Activated CD4-positive, alpha-beta T cell treated with anti-CD3 and anti-CD28 coated beads, Interleukin-2, amount 50 U/mL, for 48 hours (primary cell): ENCODE data around the gene KLK8.

Experiments used
- DNase-seq, 2 experiments: peaks; one replicate each; pipeline ENCODE4 v3.0.0-alpha.2; 2020

The KLK8 gene

GRCh38 chr19:51001515-51001914 lies at the start of gene KLK8:
TSS of gene KLK8 (minus strand) at chr19:51001604. CDS start at chr19:51001167, 437 bp downstream.
- no peak for DNase-seq

GRCh38 chr19:51047031-51047335 lies 45.6 kb upstream of the KLK8 start:
- no peak for DNase-seq

- no peak for DNase-seq
Measured at GRCh38 chr19:51044327-51044726, 42.9 kb upstream of the KLK8 start.

- DNase-seq, result no peak
Measured at GRCh38 chr19:51043497-51043896, 42.1 kb upstream of the KLK8 start.

- no peak for DNase-seq
Measured at GRCh38 chr19:51040151-51040550, 38.7 kb upstream of the KLK8 start.

GRCh38 chr19:51036519-51036918 lies 35.1 kb upstream of the KLK8 start:
- no peak for DNase-seq

DNA sequence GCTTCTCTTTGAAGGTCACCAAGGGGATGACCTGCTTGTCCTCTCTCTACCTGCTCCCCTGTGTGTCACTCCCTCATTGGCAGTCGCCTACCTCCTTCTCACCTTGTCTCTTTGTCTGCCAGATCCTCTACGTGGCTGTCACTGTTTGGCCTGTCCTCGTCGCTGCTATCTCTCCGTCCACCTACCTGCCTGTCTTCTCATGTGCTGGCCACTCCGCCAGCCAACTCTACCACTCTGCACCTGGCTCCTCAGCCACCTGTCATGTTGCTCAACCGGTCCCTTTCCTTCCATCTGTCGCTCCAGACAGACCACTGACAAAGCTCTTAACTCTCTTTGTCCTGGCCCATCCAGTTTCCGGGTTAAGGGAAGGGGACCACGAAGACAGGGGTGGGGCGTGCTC lies 33.3 kb upstream of the KLK8 start, which contains the start of gene KLK12:
KLK12 (minus strand) TSS at position 299 of the 400 bp plus-strand sequence. CDS start 381 bp downstream, outside the sequence.
- DNase-seq, result no peak

DNA sequence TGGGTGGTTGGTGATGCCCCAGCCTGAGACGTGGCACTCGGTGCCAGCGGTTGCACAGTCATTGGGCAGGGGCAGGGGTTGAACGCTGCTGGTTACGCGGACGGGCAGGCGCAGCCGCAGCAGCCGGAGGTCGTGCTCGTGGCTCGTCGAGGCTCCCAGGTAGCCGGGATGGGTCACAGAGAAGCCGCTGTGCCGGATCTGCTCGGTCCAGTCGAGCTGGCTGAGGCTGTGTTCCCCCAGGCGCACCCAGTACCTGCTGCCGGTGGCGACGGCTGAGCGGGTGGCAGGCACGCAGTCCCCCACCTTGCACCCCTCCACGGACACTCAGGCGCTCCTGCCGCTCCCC lies 30.4 kb upstream of the KLK8 start:
- DNase-seq, result no peak

- no peak for DNase-seq
Measured at GRCh38 chr19:51031220-51031879, 29.9 kb upstream of the KLK8 start.

GRCh38 chr19:51030631-51031030 lies 29.2 kb upstream of the KLK8 start:
- DNase-seq, result no peak

DNA sequence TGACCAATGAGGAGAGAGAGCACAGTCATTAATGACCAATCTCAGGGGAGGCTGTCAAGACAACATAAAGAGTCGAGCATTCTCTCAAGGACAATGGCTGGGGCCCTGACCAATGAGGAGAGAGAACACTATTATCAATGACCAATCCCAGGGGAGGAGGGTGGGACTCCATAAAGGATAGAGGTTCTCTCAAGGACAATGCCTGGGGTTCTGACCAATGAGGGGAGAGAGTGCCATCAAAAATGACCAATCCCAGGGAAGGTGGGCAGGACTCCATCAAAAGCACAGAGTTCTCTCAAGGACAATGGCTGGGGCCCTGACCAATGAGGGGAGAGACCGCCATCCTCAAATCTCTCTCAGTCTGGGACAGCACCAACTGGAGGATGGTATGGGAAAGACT lies 28.3 kb upstream of the KLK8 start:
- DNase-seq, result no peak

GRCh38 chr19:51027873-51028272 lies 26.5 kb upstream of the KLK8 start:
- DNase-seq, result no peak

GRCh38 chr19:51027126-51027806 lies 25.9 kb upstream of the KLK8 start:
- DNase-seq, result no peak

DNA sequence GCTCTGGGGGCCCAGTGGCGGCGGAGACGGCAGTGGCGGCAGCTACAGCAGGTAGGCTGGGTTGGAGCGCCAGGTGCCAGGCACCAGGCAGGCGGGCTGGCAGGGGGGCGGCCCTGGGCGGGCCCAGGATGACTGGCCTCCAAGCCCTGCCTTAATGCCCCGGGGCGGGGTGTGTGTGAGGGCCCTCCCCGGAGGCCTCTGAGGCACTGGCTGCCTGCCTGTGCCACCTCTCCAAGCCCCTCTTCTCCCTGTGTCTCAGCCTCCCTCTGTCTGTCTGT lies 25.1 kb upstream of the KLK8 start, which contains the start of gene KLK11:
KLK11 (minus strand) TSS at position 63 of the 278 bp plus-strand sequence. CDS start 985 bp downstream, outside the sequence.
- no peak for DNase-seq

DNA sequence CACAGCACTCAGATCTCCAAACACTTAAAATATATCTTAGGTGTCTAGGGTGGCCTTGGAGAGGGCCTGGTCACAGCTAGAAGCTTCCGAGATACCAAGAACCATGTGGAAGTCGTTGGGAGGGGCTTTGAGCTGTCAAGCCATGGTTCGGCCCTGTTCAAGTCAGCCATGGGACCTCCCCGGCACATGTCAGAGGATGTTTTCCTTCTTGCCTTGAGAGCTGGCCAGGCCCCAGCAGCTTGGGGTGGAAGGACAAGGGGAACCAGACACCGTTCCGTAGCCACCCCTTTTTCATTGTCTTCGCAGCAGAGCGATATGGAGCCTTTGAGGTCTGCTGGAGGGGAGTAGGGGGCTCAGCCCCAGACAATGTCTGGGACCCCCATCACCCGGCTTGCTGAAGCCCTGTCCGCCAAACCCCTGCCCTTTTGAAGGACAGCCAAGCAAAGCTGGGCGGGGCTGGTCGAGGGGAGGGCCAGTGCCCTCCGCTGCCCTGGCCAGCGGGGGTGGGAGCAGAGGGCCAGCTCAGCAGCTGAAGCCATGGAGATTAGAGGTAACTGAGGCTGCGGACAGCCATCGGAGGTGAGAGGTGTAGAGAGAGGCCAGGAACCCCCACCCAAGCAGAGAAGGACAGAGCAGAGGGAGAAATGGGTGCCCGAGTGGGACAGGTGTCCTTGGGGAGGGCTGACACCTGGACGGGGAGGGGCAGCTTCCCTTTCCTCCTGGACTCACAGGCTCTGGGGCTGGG lies 24.6 kb upstream of the KLK8 start:
- DNase-seq, result no peak

- no peak for DNase-seq
Measured at GRCh38 chr19:51025401-51025800, 24.0 kb upstream of the KLK8 start.

DNA sequence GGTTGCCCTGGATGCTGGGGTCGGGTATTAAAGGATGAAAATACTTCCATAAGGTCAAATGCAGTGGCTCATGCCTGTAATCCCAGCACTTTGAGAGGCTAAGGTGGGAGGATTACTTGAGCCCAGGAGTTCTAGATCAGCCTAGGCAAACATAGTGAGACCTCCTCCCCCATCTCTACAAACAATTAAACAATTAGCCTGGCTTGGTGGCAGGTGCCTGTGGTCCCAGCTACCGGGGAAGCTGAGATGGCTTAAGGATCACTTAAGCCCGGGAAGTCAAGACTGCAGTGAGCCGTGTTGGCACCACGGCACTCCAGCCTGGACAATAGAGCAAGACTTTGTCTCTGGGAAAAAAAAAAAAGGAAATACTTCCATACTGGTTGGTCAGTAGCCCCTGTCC lies 23.5 kb upstream of the KLK8 start:
- no peak for DNase-seq

GRCh38 chr19:51023946-51024345 lies 22.5 kb upstream of the KLK8 start:
- no peak for DNase-seq

GRCh38 chr19:51022526-51022925 lies 21.1 kb upstream of the KLK8 start:
- no peak for DNase-seq

GRCh38 chr19:51020988-51021651 lies 19.7 kb upstream of the KLK8 start:
- peak in 1 of 2 experiments; percentile 10 for DNase-seq

GRCh38 chr19:51019544-51019925 lies 18.1 kb upstream of the KLK8 start, which contains the start of gene KLK10:
TSS of gene KLK10 (minus strand) at chr19:51019709. CDS start at chr19:51019130, 579 bp downstream.
- DNase-seq, result no peak

GRCh38 chr19:51018745-51019543 lies 17.5 kb upstream of the KLK8 start:
- DNase-seq, result no peak
